ENCODE results near the gene OR7C2.
"Not testable (repeated sequence)": the region's sequence is repeated elsewhere in the genome, so short reads cannot be mapped to it uniquely, and the experiment has no call there.

The OR7C2 gene

DNA sequence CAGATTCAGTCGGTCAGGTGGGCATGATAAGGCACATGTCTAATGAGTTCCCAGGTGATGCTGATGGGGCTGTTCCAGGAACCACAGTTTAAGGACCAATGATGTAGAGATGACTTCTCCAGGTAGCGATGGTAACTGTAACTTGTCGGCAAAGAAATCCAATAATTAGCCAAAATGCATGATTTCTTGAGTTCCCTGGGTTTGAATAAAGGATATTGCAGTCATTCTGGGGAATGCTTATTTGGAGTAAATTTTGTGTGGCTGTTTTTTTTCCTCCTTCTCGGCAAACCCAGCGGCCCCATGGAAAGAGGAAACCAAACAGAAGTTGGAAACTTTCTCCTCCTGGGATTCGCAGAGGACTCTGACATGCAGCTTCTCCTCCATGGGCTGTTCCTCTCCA is at the start of gene OR7C2:
Gene OR7C2, plus strand, starts transcription at position 301 of the 400 bp plus-strand sequence. Its CDS starts 0 bp downstream, at position 301.
- no peak for DNase-seq

DNA sequence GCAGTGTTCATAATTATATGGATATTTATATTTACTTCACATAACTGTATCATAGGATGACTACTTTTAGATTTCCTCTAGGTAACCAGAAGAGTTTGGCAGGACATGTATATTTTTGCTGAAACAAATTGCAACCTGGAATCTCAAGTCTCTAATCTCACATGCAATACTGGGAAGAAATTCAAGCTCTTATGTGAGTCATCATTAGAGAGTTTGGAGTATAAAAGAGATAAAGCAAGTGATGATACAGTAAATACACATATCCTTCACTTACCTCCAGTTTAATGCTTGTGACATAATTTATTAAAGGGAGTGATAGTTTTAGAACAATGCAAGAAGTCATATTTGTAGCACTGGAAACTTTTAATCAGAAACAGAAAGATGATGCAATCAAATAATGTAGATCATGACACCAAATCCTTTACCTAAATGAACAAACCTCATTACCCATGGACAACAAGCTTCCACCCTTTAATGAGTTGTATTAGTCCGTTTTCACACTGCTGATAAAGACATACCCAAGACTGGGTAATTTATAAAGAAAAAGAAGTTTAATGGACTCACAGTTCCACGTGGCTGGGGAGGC is 39.5 kb upstream of the OR7C2 start:
- DNase-seq = no peak

DNA sequence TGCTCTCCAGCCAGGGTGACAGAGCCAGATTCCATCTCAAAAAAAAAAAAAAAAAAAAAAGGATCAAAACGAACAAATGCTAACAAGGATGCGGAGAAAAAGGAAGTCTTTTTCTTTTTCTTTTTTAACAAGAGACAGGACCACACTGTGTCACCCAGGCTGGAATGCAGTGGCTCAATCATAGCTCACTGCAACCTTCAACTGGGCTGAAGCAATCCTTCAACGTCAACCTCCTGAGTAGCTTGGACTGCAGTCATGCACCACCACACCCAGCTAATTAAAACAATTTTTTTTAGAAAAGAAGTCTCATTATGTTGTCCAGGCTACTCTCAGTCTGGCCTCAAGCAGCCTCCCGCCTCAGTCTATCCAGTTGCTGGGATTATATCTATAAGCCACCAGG is 34.6 kb upstream of the OR7C2 start:
- no peak for DNase-seq

DNA sequence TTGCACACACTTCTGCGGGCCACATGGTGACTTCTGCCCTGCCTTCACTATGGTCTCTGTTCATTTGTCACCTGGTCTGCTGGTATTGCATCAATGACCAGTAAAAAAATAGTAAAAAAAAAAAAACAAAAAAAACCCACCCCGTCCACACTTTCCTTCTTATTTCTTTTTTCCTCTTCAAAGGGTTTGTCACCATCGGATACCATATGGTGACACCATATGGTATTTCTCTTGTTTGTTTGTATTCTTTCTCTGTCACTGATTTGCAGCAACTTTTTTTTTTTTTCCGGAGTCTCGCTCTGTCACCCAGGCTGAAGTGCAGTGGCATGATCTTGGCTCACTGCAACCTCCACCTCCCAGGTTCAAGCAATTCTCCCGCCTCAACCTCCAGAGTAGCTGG is 26.2 kb upstream of the OR7C2 start:
- DNase-seq = no peak

DNA sequence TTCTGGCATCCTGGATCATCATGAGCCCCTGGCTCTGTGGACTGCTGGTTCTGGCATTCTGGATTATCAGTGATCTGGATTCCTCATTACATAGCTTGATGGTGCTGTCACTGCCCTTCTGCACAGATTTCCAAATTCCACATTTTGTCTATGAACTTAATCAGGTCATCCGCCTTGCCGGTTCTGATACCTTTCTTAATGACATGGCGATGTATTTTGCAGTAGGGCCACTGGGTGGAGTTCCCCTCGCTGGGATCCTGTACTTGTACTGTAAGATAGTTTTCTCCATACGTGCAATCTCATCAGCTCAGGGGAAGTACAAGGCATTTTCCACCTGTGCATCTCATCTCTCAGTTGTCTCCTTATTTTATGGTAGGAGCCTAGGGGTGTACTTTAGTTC is 24.4 kb upstream of the OR7C2 start:
- DNase-seq = no peak

DNA sequence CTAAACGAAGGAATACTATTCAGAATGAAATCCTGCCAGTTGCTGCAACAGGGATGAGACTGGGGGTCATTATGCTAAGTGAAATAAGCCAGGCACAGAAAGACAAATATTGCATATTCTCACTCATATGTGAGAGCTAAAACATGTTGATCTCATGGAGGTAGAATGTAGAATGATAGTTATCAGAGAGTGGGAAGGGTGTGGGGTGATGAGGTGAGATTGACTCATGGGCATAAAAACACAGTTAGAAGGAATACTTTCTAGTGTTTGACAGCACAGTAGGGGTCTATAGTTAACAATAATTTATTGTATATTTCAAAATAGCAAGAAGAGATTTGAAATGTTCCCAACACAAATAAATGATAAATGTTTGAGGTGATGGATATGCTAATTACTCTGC is 7.8 kb upstream of the OR7C2 start:
- DNase-seq = no peak

DNA sequence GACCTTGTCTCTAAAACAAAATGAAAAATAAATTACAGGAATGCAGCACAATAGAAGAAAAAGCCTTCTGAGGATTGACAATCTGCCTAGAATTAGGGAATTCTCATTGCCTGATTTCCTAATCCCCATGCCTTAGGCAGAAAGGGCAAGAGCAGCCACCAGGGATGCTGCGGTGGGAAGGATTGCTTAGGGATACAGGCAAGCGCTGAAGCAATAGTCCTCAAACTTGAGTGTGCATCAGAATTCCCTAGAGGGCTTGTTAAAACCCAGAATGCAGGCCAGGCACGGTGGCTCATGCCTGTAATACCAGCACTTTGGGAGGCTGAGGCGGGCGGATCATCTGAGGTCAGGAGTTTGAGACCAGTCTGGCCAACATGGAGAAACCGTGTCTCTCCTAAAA is 1.0 kb upstream of the OR7C2 start:
- DNase-seq = no peak

DNA sequence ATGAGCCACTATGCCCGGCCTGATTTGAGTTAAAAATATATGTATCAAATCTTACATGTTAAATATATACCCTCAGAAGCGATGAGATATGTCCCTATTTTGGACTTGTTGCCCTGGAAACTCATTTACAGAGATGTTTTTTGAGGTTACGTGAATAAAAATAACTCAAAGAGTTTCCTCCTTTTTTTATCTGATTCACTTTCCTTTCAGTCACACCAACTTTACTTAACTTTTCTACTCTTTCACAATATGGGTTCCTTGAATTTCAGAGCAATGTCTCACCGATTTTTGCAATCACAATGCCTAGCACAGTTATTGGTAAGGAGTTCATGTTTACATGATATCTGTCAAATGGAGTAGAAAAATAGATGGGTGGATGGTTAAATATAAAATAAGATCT is 2.3 kb downstream of the OR7C2 start:
- no peak for DNase-seq

DNA sequence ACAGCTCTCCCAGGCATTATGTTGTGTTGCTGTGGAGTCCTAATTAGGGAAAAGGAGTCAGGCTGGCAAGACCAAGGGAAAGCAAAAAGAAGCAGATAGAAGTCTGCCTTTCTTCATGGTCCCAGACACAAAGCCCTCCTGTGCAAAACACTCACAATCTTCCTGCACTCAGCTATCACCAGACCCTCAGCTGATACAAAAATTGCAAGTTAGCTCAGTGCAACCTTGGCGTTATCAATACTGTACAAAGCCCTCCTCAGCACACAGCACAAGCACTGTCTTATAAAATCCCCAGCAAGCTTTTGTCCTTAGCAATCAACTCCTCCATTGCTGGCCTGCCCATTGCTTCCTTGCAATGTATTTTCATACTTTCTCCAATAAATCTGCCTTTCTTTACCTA is 3.2 kb downstream of the OR7C2 start:
- DNase-seq = no peak

DNA sequence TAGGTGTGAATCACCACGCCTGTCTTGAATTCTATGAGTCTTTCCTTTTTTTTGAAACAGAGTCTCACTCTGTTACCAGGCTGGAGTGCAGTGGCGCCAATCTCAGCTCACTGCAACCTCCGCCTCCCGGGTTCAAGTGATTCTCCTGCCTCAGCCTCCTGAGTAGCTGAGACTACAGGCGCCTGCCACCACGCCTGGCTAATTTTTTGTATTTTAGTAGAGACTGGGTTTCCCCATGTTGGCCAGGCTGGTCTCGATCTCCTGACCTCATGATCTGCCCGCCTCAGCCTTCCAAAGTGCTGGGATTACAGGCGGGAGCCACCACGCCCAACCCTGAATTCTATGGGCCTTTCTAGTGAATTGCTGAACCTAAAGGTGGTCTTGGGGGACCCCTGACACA is 8.1 kb downstream of the OR7C2 start:
- DNase-seq = not testable (repeated sequence)

DNA sequence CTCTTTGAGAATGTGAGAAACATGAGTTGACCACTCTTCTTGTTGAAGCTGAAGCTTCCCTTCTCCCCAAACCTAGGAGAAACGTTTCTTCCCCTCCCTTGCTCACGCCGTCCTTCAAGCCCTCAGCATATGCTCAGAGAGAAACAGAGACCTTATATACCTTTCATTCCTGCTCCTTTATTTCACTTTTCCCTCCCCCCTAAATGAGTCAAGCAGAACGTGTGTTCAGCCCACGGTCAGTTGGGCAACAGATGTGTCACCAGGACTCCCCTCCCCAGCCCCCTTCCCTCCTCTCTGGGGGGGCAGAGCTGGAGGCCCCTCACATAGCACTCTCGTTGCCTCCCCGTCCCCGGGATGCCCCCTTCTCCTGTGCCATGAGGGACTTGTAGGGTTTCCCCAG is 8.6 kb downstream of the OR7C2 start:
- DNase-seq = no peak

DNA sequence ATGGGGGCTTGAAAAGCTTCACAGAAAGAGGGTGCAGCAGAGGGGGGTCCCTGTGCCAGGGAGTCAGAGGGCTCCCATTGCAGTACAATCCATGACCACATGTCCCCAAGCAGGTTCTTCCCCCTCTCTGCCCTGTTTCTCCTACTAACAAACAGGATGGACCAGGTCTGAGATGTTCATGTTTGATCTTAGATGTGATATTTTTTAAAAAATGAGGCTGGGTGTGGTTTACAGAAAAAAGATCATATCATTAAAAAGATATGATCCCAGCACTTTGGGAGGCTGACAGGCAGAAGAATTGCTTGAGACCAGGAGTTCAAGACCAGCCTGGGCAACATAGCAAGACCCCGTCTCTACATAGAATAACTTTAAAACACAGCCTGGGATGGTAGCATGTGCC is 9.1 kb downstream of the OR7C2 start:
- DNase-seq = no peak

DNA sequence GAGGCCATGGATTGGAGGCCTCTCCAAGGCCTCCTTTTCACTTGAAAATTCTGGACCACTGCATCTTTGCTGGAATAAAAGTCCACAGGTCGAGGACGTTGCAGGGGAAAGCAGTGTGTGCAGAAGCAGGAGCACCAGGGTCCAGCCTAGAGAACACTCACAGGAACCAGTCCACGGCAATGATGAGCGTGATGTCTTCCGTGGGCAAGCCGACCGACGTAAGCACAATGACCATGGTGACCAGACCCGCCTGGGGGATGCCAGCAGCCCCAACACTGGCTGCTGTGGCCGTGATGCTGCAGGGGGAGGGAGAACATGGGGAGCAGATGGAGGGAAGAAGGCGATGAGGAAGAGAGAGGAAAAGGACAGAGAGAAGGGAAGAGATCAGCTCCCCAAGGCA is 11.5 kb downstream of the OR7C2 start:
- DNase-seq = no peak

DNA sequence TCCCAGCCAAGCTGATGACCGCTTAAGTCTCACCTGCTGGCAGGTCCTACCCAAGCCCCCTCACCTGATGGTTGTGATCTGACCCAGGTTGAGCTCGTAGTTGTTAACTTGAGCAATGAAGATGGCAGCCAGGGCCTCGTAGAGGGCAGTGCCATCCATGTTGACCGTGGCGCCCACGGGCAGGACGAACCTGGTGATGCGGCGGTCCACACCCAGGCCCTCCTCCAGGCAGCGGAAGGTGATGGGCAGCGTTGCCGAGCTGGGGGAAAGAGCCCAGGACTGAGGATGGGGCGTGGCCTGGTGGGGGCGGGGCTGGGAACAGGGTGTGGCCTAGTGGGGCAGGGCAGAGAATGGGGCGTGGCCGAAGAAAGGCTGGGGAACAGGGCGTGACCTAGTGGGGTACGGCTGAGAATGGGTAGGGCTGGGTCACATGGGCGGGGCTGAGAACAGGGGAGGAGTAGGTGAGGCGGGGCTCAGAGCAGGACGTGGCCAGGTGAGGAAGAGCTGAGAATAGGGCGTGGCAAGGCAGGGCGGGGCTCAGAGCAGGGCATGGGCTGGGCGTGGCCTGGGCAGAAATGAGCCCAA is 12.9 kb downstream of the OR7C2 start:
- DNase-seq = no peak

DNA sequence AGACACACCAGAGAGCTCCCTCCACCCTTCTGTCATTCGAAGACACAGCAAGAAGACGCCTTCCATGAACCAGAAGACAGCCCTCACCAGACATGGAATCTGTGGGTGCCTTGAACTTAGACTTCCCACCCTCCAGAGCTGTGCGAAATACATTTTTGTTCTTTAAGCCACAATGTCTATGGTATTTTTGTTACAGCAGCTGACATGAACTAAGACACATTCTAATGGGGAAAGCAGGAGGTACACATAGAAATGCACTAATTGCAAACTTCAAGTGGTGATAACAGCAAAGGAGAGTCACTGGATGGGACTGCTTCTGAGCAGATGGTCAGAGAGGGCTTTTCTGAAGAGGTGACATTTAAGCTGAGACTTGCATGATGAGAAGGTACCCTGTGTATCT is 16.2 kb downstream of the OR7C2 start:
- DNase-seq = no peak

DNA sequence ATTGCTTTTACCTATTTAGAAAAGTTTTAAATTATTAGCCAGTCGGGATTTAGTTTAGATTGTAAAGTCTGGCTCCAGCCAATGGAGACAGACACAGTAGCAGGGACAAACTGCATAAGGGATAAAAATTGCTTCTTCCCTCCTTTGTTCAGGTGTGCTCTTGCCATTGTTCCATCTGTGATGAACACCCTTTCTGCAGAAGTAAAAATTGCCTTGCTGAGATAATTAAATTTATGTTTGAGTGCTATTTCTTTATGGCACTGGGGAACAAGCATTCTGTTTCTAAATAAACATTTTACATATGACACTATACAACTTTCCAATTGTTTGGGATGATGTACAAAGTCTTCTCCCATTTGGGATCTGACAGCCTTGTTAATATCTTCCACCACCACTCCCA is 18.0 kb downstream of the OR7C2 start:
- DNase-seq = no peak

DNA sequence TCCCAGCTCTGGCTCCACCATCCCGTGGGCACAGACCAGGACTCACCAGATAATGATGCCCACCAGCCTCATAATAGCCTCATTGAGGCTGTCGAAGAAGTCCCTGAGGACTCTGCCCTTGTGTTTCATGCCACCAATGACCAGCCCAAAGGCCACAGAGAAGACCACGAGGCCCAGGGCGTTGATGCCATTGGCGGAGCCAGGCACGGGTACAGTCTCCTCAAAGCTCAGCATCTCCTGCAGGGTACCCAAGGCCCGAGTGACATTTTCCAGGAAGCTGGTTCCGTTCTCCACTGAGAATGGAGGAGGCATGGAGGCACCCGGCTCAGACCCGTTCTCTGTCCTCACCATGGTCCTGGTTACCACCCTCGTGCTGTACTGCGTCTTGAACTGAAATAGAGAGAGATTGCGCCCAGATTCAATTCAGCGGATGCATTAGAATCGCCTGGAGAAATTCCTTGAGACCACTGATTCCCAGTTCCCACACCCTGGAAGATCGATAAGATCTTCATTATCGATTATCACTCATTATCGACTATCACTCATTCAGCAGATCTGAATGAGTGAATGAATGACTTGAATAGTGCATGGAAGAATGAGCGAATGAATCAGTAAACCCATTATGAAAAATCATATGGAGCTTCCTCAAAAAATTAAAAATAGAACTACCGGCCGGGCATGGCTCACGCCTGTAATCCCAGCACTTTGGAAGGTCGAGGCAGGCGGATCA is 20.8 kb downstream of the OR7C2 start:
- DNase-seq = no peak

DNA sequence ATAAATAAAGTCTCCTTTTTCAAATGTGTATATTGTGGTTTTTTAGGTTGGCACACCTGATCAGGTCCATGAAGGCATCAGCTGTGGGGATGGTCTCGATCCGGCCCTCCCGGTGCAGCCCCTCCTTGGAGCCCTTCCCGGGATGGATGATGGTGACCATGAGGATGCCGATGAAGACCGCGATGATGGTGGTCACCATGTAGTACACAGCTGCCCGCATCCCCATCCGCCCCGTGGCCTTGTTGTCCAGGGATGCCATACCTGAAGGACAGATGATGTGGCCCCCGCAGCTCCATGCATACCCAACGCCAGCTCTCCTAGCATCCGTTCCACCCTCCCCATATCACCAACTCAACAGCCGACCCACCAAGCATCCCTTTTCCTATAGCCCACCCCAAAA is 27.0 kb downstream of the OR7C2 start:
- DNase-seq = no peak

DNA sequence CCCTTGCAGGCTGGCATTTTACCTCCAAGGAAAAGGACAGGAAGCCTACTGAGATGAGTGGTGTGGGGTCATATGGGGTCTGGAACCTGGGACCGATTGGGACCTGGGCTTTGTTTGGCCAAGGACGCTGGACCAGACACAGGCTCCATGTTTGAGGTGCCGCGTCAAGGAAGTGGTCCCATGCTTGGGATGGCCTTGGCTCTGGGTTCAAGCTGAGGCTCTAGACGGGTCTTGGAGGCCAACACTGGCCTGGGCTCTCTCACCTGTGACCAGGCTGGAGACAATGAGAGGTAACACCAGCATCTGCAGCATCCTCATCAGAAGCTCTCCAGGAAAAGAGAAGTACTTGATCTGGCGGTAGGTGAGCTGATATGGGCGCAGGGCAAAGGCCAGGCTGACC is 30.2 kb downstream of the OR7C2 start:
- no peak for DNase-seq

DNA sequence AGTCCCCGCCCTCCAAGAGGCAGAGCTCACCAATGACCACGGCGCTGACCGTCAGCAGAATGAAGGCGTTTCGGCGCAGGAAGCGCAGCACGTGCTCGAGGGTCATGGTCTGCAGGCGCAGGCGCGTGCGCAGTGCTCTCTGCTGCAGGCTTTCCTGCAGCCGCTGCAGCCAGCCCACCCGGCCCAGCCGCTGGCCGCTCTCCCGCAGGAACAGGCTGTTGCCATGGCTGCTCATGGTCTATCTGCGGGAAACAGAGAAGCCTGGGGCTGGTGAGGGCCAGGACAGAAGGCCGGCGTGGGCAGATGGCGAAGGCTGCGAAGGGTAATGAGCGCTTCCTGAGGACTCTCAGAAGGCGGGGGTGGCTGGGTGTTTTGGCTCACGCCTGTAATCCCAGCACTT is 31.4 kb downstream of the OR7C2 start:
- DNase-seq = no peak

DNA sequence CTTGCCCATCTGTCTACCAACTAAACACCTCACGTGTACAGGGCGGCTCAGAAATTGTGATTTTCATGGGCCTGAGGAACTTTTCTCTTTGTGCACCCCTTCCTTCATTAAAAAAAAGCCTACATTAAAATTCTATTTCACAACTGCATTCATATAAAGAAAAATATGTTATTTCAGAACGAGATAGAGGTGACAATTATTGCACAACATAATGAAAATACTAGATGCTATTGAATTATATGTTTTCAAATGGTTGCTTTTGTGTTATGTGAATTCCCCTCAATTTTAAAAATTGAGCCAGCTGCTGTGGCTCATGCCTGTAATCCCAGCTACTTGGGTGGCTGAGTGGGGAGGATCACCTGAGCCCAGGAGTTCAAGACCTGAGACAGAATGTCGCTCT is 33.2 kb downstream of the OR7C2 start:
- no peak for DNase-seq

DNA sequence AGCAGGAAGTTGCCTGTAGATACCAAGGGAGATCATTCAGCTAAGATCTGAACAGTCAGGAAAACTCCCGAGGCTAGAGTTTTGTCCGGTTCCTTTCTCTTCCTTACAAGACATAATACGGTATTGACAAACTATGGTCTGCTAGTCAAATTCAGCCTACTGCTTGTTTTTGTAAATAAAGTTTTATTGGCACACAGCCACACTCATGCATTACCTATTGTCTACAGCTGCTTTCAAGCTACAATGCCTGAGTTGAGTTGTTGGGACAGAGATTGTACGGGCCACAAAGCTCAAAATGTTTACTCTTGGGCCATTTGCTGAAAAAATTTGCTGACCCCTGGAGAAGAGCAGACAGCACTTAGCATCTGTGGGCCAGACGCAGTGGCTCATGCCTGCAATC is 35.8 kb downstream of the OR7C2 start:
- no peak for DNase-seq

DNA sequence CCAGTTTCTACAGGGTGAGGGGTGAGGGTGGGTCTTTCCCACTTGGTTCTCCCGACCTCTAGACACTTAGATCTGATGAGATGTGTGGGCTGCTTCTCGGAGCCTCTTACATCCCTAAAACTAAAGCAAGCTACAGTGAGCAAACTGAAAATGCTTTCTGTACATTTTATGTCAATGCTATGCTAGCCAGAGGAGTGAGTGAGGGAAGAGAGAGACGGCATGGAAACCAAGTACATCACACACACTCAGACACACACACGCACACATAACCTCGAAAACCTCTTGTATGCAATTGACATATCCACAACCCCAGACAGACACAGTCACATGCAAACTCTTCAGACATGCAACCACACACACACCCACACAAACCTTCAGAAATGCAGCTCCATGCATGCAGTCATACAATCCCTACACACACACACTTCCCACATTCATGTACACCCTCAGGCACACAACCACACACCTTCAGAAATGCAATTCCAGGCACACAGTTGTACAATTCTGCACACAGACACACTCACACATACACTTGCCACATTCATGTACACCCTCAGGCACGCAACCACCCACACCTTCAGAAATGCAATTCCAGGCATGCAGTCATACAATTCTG is 37.0 kb downstream of the OR7C2 start:
- DNase-seq = no peak

Measured in NCI-H2081 treated with DMSO at 0.1 percent for 48 hours (cell line).